HuH-7 (cell line): Measurements from ENCODE around the gene EMX1.

Experiments used
- DNase-seq: peaks from one replicate; pipeline ENCODE4 v3.0.0; 2011; ENCODE audit warnings: low spot score

Gene EMX1

GRCh38 chr2:72917138-72917876 lies at the start of gene EMX1:
TSS of gene EMX1 (plus strand) at chr2:72917519. CDS start at chr2:72917853, 334 bp downstream.
- DNase-seq = peak; percentile 96

GRCh38 chr2:72871060-72871459 lies 46.3 kb upstream of the EMX1 start:
- no peak for DNase-seq

- DNase-seq = no peak
Observed at GRCh38 chr2:72871880-72872279, 45.4 kb upstream of the EMX1 start.

GRCh38 chr2:72883356-72883962 lies 33.9 kb upstream of the EMX1 start:
- DNase-seq = peak; percentile 75

- no peak for DNase-seq
Observed at GRCh38 chr2:72886505-72887031, 30.8 kb upstream of the EMX1 start.

GRCh38 chr2:72887032-72887739 lies 30.1 kb upstream of the EMX1 start, which contains the start of gene SPR:
TSS of gene SPR (plus strand) at chr2:72887408. CDS start at chr2:72887433, 25 bp downstream.
- DNase-seq = peak; percentile 81

- DNase-seq = peak; percentile 78
Observed at GRCh38 chr2:72887740-72888437, 29.4 kb upstream of the EMX1 start.

GRCh38 chr2:72888438-72889202 lies 28.7 kb upstream of the EMX1 start:
- no peak for DNase-seq

- no peak for DNase-seq
Observed at GRCh38 chr2:72889991-72890390, 27.3 kb upstream of the EMX1 start.

- no peak for DNase-seq
Observed at GRCh38 chr2:72891091-72891818, 26.1 kb upstream of the EMX1 start.

GRCh38 chr2:72892506-72893173 lies 24.7 kb upstream of the EMX1 start:
- peak; percentile 80 for DNase-seq

- peak; percentile 81 for DNase-seq
Observed at GRCh38 chr2:72893594-72894319, 23.6 kb upstream of the EMX1 start.

- no peak for DNase-seq
Observed at GRCh38 chr2:72894514-72894913, 22.8 kb upstream of the EMX1 start.

- DNase-seq = no peak
Observed at GRCh38 chr2:72895154-72895553, 22.2 kb upstream of the EMX1 start.

GRCh38 chr2:72895759-72896281 lies 21.5 kb upstream of the EMX1 start:
- no peak for DNase-seq

GRCh38 chr2:72896446-72896845 lies 20.9 kb upstream of the EMX1 start:
- DNase-seq = no peak

- DNase-seq = no peak
Observed at GRCh38 chr2:72897785-72898584, 19.3 kb upstream of the EMX1 start.

- DNase-seq = no peak
Observed at GRCh38 chr2:72898585-72898906, 18.8 kb upstream of the EMX1 start.
